Tibial nerve (tissue), 4 donors: ENCODE data around the gene PRIMPOL.

ENCODE experiments used
- CTCF ChIP-seq, 5 experiments: fragments of 200-600 bp in 3 of 5; fragments of 450-650 bp in 2 of 5; sonication (generic) in 3 of 5; IDR thresholded peaks; one replicate each; pipeline ENCODE4 v1.5.1; 2016 to 2019; ENCODE audit warnings: antibody characterized with exemption in 5 of 5, mild to moderate bottlenecking in 3 of 5, moderate library complexity in 2 of 5
- EP300 ChIP-seq, 2 donors: sonication (generic); formaldehyde crosslinking; IDR thresholded peaks; one replicate each; pipeline ENCODE4 v1.6.1; 2017; ENCODE audit warnings: antibody characterized with exemption in 2 of 2, mild to moderate bottlenecking in 1 of 2
- POLR2A ChIP-seq, 2 donors: fragments of 450-650 bp; IDR thresholded peaks; one replicate each; pipeline ENCODE4 v1.6.1; 2017; ENCODE audit warnings: antibody characterized with exemption in 2 of 2, mild to moderate bottlenecking in 2 of 2, moderate library complexity in 2 of 2

- TF ChIP-seq CTCF (IDR thresholded peaks at IDR 0.05) = no peak
- no peak for TF ChIP-seq POLR2A (IDR thresholded peaks at IDR 0.05)
- no peak for TF ChIP-seq EP300 (IDR thresholded peaks at IDR 0.05)
Observed at GRCh38 chr4:184706453-184706852, 56.9 kb downstream of the PRIMPOL start.
